Esophagus squamous epithelium (tissue), 4 donors: ENCODE measurements around the gene PHC1.
"Not testable (repeated sequence)": the region's sequence is repeated elsewhere in the genome, so short reads cannot be mapped to it uniquely, and the experiment has no call there.

Experiments used
- CTCF ChIP-seq, 6 experiments: fragments of 450-650 bp in 4 of 6; fragments of 200-600 bp in 2 of 6; sonication (generic) in 2 of 6; IDR thresholded peaks; one replicate each; pipeline ENCODE4 v1.5.1; 2016 to 2019; ENCODE audit warnings: antibody characterized with exemption in 6 of 6, mild to moderate bottlenecking in 4 of 6, moderate library complexity in 4 of 6
- POLR2A ChIP-seq, 4 donors: fragments of 450-650 bp; IDR thresholded peaks; one replicate each; pipeline ENCODE4 v1.6.1; 2017; ENCODE audit warnings: antibody characterized with exemption in 4 of 4, mild to moderate bottlenecking in 4 of 4, moderate library complexity in 3 of 4

GRCh38 chr12:8930655-8931323 lies 16.5 kb downstream of the PHC1 start:
- TF ChIP-seq POLR2A, CTCF (IDR thresholded peaks at IDR 0.05): not testable (repeated sequence)
